Activated CD8-positive, alpha-beta memory T cell treated with anti-CD3 and anti-CD28 coated beads for 1 hour (primary cell): ENCODE data around the gene FOXJ2.
"Not testable (repeated sequence)": the region's sequence is repeated elsewhere in the genome, so short reads cannot be mapped to it uniquely, and the experiment has no call there.

ENCODE experiments used
- DNase-seq, 2 donors: peaks; one replicate each; pipeline ENCODE4 v3.0.0-alpha.2; 2020; ENCODE audit warnings: low read depth in 1 of 2; ENCODE audit errors: extremely low read depth in 1 of 2

Gene FOXJ2

GRCh38 chr12:8058506-8058905, 26.0 kb downstream of the FOXJ2 start:
- no peak for DNase-seq

GRCh38 chr12:8064131-8064530, 31.6 kb downstream of the FOXJ2 start:
- DNase-seq, result no peak

- DNase-seq, result no peak
Observed at GRCh38 chr12:8065991-8066594, 33.6 kb downstream of the FOXJ2 start, which contains the start of gene C3AR1. Gene C3AR1 (minus strand): TSS chr12:8066359. CDS start chr12:8060185, 6,174 bp downstream.

GRCh38 chr12:8069582-8069981, 37.1 kb downstream of the FOXJ2 start:
- DNase-seq, result no peak

GRCh38 chr12:8071820-8072219, 39.3 kb downstream of the FOXJ2 start:
- DNase-seq, result not testable (repeated sequence)

GRCh38 chr12:8075935-8076334, 43.4 kb downstream of the FOXJ2 start:
- no peak for DNase-seq

GRCh38 chr12:8076366-8076765, 43.9 kb downstream of the FOXJ2 start:
- no peak for DNase-seq

GRCh38 chr12:8077207-8077606, 44.7 kb downstream of the FOXJ2 start:
- no peak for DNase-seq

- peak; percentile 27 to 46 for DNase-seq
Observed at GRCh38 chr12:8078398-8078797, 45.9 kb downstream of the FOXJ2 start.

GRCh38 chr12:8078916-8079315, 46.4 kb downstream of the FOXJ2 start:
- DNase-seq, result no peak

GRCh38 chr12:8080120-8080519, 47.6 kb downstream of the FOXJ2 start:
- DNase-seq, result no peak

- DNase-seq, result no peak
Observed at GRCh38 chr12:8081251-8081920, 48.9 kb downstream of the FOXJ2 start.

- no peak for DNase-seq
Observed at GRCh38 chr12:8082808-8083100, 50.2 kb downstream of the FOXJ2 start.

- DNase-seq, result not testable (repeated sequence)
Observed at GRCh38 chr12:8084351-8084750, 51.8 kb downstream of the FOXJ2 start.

- no peak for DNase-seq
Observed at GRCh38 chr12:8087666-8088065, 55.1 kb downstream of the FOXJ2 start.

GRCh38 chr12:8088574-8088973, 56.1 kb downstream of the FOXJ2 start:
- DNase-seq, result peak in 1 of 2 donors; percentile 16

GRCh38 chr12:8089277-8089676, 56.8 kb downstream of the FOXJ2 start:
- not testable (repeated sequence) for DNase-seq

- no peak for DNase-seq
Observed at GRCh38 chr12:8089716-8090115, 57.2 kb downstream of the FOXJ2 start.

- no peak for DNase-seq
Observed at GRCh38 chr12:8093291-8093690, 60.8 kb downstream of the FOXJ2 start.

- DNase-seq, result no peak
Observed at GRCh38 chr12:8096281-8096915, 63.9 kb downstream of the FOXJ2 start.

GRCh38 chr12:8099235-8099634, 66.7 kb downstream of the FOXJ2 start:
- no peak for DNase-seq
